GM12878 (cell line): Measurements from ENCODE around the gene BTBD19. TPM values are rescaled to one million over a fixed set of nuclear protein-coding genes. Genes with fewer than 3 reads are reported as not detected.

ENCODE experiments used
- ATAC-seq: fragments of 200-7000 bp; cut with Tn5 transposase; 3 replicates; pipeline ENCODE4 v1.9.1; 2020; ENCODE audit warnings: mild to moderate bottlenecking, moderate library complexity
- BruUV-seq: library from RNA; stranded (reverse); fragments of 400-500 nt; replicated peaks from 2 replicates; lab custom pipeline; 2021; lab: Mats Ljungman, UMichigan
- CTCF ChIA-PET: fragments of 300-600 bp; sonication (Branson Sonifier 250); formaldehyde crosslinking; extraction: SDS; loops from one replicate; lab custom pipeline; 2021; ENCODE audit warnings: inconsistent platforms; lab: Yijun Ruan, JAX
- POLR2A ChIA-PET: fragments of 350-600 bp; formaldehyde crosslinking; extraction: SDS; loops from one replicate; lab custom pipeline; 2021; ENCODE audit warnings: inconsistent platforms; lab: Charles Lee
- RAD21 ChIA-PET: fragments of 300-600 bp; sonication (Branson Sonifier 250); formaldehyde crosslinking; loops from one replicate; lab custom pipeline; 2023; ENCODE audit warnings: antibody characterized with exemption; ENCODE audit not compliant: unreplicated experiment; lab: Charles Lee
- SMC1A ChIA-PET: fragments of 300-600 bp; sonication (Branson Sonifier 250); formaldehyde crosslinking; loops from one replicate; lab custom pipeline; 2023; ENCODE audit not compliant: unreplicated experiment, uncharacterized antibody; lab: Charles Lee
- DNase-seq: peaks from one replicate; pipeline ENCODE4 v3.0.0-alpha.2; 2011; ENCODE audit warnings: low read depth, low spot score
- FAIRE-seq: peaks from 3 replicates; lab custom pipeline; 2011; peaks lifted over from hg19 to GRCh38; lab: Jason Lieb, UNC
- H2AFZ ChIP-seq: 2 replicates; pipeline ENCODE4 v1.6.0; 2011; ENCODE audit warnings: low read depth, low read length, control low read depth; ENCODE audit not compliant: control insufficient read depth
- H3K27ac ChIP-seq: 2 replicates; pipeline ENCODE4 v1.5.1; 2011; ENCODE audit warnings: control low read depth; ENCODE audit not compliant: control insufficient read depth, insufficient read depth
- H3K27me3 ChIP-seq, 2 experiments: replicated peaks in 1 of 2; 2 replicates each; pipeline versions ENCODE4 v1.6.0 to v1.6.1; 2011; ENCODE audit warnings: low read length in 1 of 2; ENCODE audit not compliant: control insufficient read depth in 2 of 2, insufficient read depth in 2 of 2
- H3K36me3 ChIP-seq, 2 experiments: 2 replicates each; pipeline ENCODE4 v1.5.1; 2011; ENCODE audit warnings: low read length in 1 of 2; ENCODE audit not compliant: control insufficient read depth in 2 of 2, insufficient read depth in 2 of 2
- H3K4me1 ChIP-seq: 2 replicates; pipeline ENCODE4 v1.6.1; 2011; ENCODE audit warnings: mild to moderate bottlenecking, low read length, moderate library complexity, mixed read lengths; ENCODE audit not compliant: control insufficient read depth, insufficient read depth
- H3K4me2 ChIP-seq: 2 replicates; pipeline ENCODE4 v1.6.0; 2011; ENCODE audit warnings: control low read depth; ENCODE audit not compliant: control insufficient read depth, insufficient read depth
- H3K4me3 ChIP-seq: fragments of 200-600 bp; sonication (generic); 2 replicates; pipeline ENCODE4 v1.5.1; 2016
- H3K79me2 ChIP-seq: 2 replicates; pipeline ENCODE4 v1.6.0; 2011; ENCODE audit warnings: low read length; ENCODE audit not compliant: control insufficient read depth, insufficient read depth
- H3K9ac ChIP-seq: 2 replicates; pipeline ENCODE4 v1.8.0; 2011; ENCODE audit warnings: low read length, control low read depth, mixed read lengths; ENCODE audit not compliant: control insufficient read depth, insufficient read depth
- H3K9me3 ChIP-seq: replicated peaks from 3 replicates; pipeline ENCODE4 v1.5.1; 2011; ENCODE audit warnings: mild to moderate bottlenecking, low read length; ENCODE audit not compliant: control insufficient read depth, insufficient read depth
- H4K20me1 ChIP-seq: 2 replicates; pipeline ENCODE4 v1.6.0; 2011; ENCODE audit not compliant: control insufficient read depth, insufficient read depth
- ASH2L ChIP-seq: fragments of 300-600, 200-600 bp; sonication (generic); IDR thresholded peaks from 2 replicates; pipeline ENCODE4 v1.6.1; 2017; ENCODE audit warnings: low read depth, mild to moderate bottlenecking, borderline replicate concordance
- BMI1 ChIP-seq: fragments of 450-650 bp; IDR thresholded peaks from 2 replicates; pipeline ENCODE4 v1.6.1; 2016; ENCODE audit warnings: mild to moderate bottlenecking, moderate library complexity, borderline replicate concordance
- CBX3 ChIP-seq: fragments of 200-600 bp; sonication (generic); IDR thresholded peaks from 2 replicates; pipeline ENCODE4 v1.6.1; 2016; ENCODE audit warnings: low read depth, borderline replicate concordance
- E2F8 ChIP-seq: fragments of 450-650 bp; IDR thresholded peaks from 2 replicates; pipeline ENCODE4 v1.6.1; 2018; ENCODE audit warnings: mild to moderate bottlenecking, low read depth, moderate library complexity; ENCODE audit not compliant: partially characterized antibody
- HDAC6 ChIP-seq: fragments of 200-600 bp; sonication (generic); IDR thresholded peaks from one replicate; pipeline ENCODE4 v1.8.0; 2017; ENCODE audit warnings: antibody characterized with exemption; ENCODE audit not compliant: unreplicated experiment
- IKZF2 ChIP-seq, 2 experiments: fragments of 450-650 bp; IDR thresholded peaks; 2 replicates each; pipeline ENCODE4 v1.6.1; 2017; ENCODE audit warnings: mild to moderate bottlenecking in 2 of 2, moderate library complexity in 2 of 2
- IRF4 ChIP-seq: IDR thresholded peaks from 2 replicates; pipeline ENCODE4 v1.6.1; 2011; ENCODE audit warnings: low read depth, low read length
- KAT2A ChIP-seq: conservative IDR thresholded peaks from 2 replicates; pipeline ENCODE4 v1.6.1; 2011; ENCODE audit warnings: low read depth, low read length; ENCODE audit not compliant: control insufficient read depth
- NRF1 ChIP-seq: conservative IDR thresholded peaks from 2 replicates; pipeline ENCODE4 v1.6.1; 2011; ENCODE audit warnings: mild to moderate bottlenecking, low read depth, low read length, improper control_type of control experiment
- PBX3 ChIP-seq: IDR thresholded peaks from 2 replicates; pipeline ENCODE4 v1.6.1; 2011; ENCODE audit warnings: mild to moderate bottlenecking, low read depth, low read length, moderate library complexity; ENCODE audit not compliant: insufficient replicate concordance
- POLR2AphosphoS5 ChIP-seq: IDR thresholded peaks from 2 replicates; pipeline ENCODE4 v1.6.1; 2011; ENCODE audit warnings: mild to moderate bottlenecking, low read length, inconsistent platforms
- SREBF1 ChIP-seq: IDR thresholded peaks from 2 replicates; pipeline ENCODE4 v1.6.1; 2012; ENCODE audit warnings: mild to moderate bottlenecking, low read length
- ZNF622 ChIP-seq: fragments of 450-650 bp; IDR thresholded peaks from 2 replicates; pipeline ENCODE4 v1.6.1; 2017; ENCODE audit warnings: mild to moderate bottlenecking, inconsistent platforms
- ZNF687 ChIP-seq: fragments of 450-650 bp; IDR thresholded peaks from 2 replicates; pipeline ENCODE4 v1.6.1; 2017; ENCODE audit warnings: mild to moderate bottlenecking, moderate library complexity
- WGBS: methylation state at CpG from one replicate; pipeline ENCODE4 v1.1.6; 2016; ENCODE audit warnings: low lambda C conversion rate; ENCODE audit not compliant: insufficient replicate concordance, insufficient coverage; ENCODE audit errors: missing lambda C conversion rate; 5-methylcytosine and 5-hydroxymethylcytosine counted together
- in situ Hi-C: fragments of 300-500 bp; cut with MboI; formaldehyde crosslinking; loops from 9 replicates; pipeline ENCODE4 v1.14.3; 2018; ENCODE audit warnings: mixed read lengths
- intact Hi-C: fragments of 100-400 bp; cut with micrococcal nuclease; formaldehyde crosslinking; loops from one replicate; pipeline ENCODE4 v1.14.2; 2022; ENCODE audit not compliant: unreplicated experiment
- polyA plus RNA-seq, 11 experiments: library from polyadenylated mRNA; depleted of rRNA in 4 of 11; unstranded in 6 of 11; stranded (reverse) in 5 of 11; fragments of >200 nt; fragmentation: Nextera tagmentation in 4 of 11; fragmentation: Illumina TruSeq in 1 of 11; extraction: Ambion mirVana in 4 of 11; extraction: Trizol in 1 of 11; gene quantifications; 1 replicate in 1 of 11; 2 replicates in 10 of 11; pipeline versions ENCODE4 v1.2.1 to v1.2.3, GENCODE V29; 2011 to 2016; ENCODE audit warnings: inconsistent platforms in 2 of 11, missing spikeins in 2 of 11, low read depth in 1 of 11
- total RNA-seq, 4 experiments: library from RNA; depleted of rRNA in 3 of 4; stranded (reverse); fragments of >200 nt in 3 of 4; fragmentation: Illumina TruSeq in 1 of 4; extraction: Trizol in 1 of 4; gene quantifications; 2 replicates each; pipeline versions ENCODE4 v1.2.1 to v1.2.3, GENCODE V29; 2013 to 2021

The BTBD19 gene
- total and polyA plus RNA-seq, 10 of the 15 experiments (the other 5 are each of a cell fraction or from before 2014, with no cell fraction given): 0.13 to 2.7 (median 0.42) TPM

DNA sequence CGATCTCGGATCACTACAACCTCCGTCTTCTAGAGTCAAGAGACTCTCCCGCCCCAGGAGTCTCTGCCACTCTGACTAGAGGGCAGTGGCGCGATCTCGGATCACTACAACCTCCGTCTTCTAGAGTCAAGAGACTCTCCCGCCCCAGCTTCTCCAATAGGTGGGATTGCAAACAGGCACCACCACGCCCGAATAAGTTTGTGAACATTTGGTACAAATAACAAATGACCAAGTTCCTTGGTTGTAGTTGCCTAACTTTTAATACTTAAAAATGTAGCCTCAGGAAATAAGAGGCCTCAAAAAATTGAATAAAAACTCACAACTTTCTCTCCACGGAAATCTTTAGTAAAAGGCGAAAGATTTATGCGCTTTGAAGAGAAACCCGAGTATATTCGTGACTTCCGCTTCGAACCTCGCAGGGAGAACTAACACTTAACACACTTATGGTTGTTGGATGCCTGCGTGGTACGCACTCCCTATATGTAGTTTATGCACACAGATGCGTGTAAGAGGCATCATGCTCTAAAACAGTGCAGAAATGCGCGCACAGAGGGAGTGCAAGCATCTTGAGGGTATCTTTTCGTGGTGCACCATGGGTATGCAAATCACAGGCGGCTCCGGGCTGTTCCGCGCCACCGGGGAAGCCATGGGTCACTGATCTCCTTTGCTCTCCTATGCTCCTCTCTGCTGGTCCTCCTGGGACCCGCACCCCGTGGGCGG, 11.4 kb downstream of the BTBD19 start:
- peak overlapping the region; percentile 96 for H3K4me2 ChIP-seq
- DNase-seq (peak; percentile 90), ATAC-seq (peak; percentile 96), FAIRE-seq (peak; percentile 100)
- in situ Hi-C loops: no loop called here
- ChIA-PET CTCF (interaction anchor here (0.5 to 4.7 kb wide), 16 partner anchors 11 to 192 kb away, joined by 3 to 45 read pairs (median 4); partner anchors contain the start of genes BTBD19, DYNLT4, HECTD3 and PLK3), SMC1A (interaction anchor here (0.7 to 5.9 kb wide), 11 partner anchors 11 to 485 kb away, joined by 3 to 52 read pairs (median 4); partner anchors contain the start of genes BTBD19, DYNLT4 and PLK3), POLR2A (interaction anchor here (0.6 to 5.9 kb wide), 17 partner anchors 11 to 485 kb away, joined by 3 to 56 read pairs (median 4); partner anchors contain the start of genes BEST4, BTBD19, DYNLT4 and PLK3), RAD21 (interaction anchor here (0.5 to 3.5 kb wide), 11 partner anchors 11 to 484 kb away, joined by 3 to 41 read pairs (median 4); partner anchors contain the start of genes BTBD19, PLK3 and UROD)
- no peaks in the 10 kb centered on the region for H3K27me3 ChIP-seq
- H3K4me1 ChIP-seq: peaks cover 6% of the 10 kb centered on the region
- WGBS: under 1% methylated on average over 33 of the region's 33 CpGs
- TSS peak; percentile 100 for BruUV-seq
- H4K20me1 ChIP-seq: no peaks in the 10 kb centered on the region
- H3K9ac ChIP-seq: peak overlapping the region; percentile 97
- peak overlapping the region; percentile 100 for H3K27ac ChIP-seq
- H3K79me2 ChIP-seq: no peaks in the 10 kb centered on the region
- H2AFZ ChIP-seq: peak overlapping the region; percentile 100
- H3K36me3 ChIP-seq: no peaks in the 10 kb centered on the region
- no peaks in the 10 kb centered on the region for H3K9me3 ChIP-seq
- peak overlapping the region; percentile 36; the same call in 1 of the 2 replicates for H3K4me3 ChIP-seq
- intact Hi-C loops: loop anchor here (1.0 to 5.0 kb wide), 3 partner anchors 42 to 98 kb away; partner anchors contain the start of gene RPS8
- TF ChIP-seq KAT2A (no peak; the same call in 1 of the 2 replicates), BMI1 (peak; percentile 90), NRF1 (no peak), ZNF622 (no peak), E2F8 (no peak), IKZF2 (IDR thresholded peaks at IDR 0.05) (peak; percentile 51 to 52), ASH2L (no peak), SREBF1 (peak; percentile 4; the same call in 1 of the 2 replicates), CBX3 (no peak), IRF4 (peak; percentile 15; the same call in 1 of the 2 replicates), ZNF687 (peak; percentile 100), PBX3 (peak; percentile 43), POLR2AphosphoS5 (peak; percentile 100), HDAC6 (peak; percentile 92)
